GM08714 (cell line): ENCODE results near the gene PCDHB8.
"Not testable (repeated sequence)": the region's sequence is repeated elsewhere in the genome, so short reads cannot be mapped to it uniquely, and the experiment has no call there.

Source experiments
- H3K4me3 ChIP-seq: fragments of 200-500 bp; sonication (Bioruptor generic); 2 replicates; pipeline ENCODE4 v1.5.1; 2014; ENCODE audit warnings: mild to moderate bottlenecking, low read length, inconsistent platforms
- ZNF274 ChIP-seq: IDR thresholded peaks from 2 replicates; pipeline ENCODE4 v1.6.1; 2012; ENCODE audit warnings: mild to moderate bottlenecking, low read depth, low read length

Gene PCDHB8

DNA sequence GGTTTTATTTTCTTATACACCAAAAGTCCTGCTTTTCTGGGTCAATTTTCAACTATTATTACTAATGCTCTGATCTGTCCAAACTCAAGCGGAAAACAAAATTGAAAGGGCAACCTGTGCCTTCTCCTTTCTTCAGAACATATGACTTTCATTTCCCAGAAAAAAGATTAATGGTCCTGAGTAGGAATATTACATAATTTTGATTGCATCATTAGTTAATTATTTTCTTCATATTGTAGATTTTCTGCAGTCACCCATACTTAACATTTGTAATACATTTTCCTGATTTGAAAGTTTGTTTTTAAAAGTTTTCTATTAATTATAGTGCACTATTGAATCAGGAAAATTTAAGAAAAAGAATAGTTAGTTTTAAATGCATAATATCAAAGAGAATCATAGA, 1.7 kb upstream of the PCDHB8 start:
- no peak overlapping the region for H3K4me3 ChIP-seq
- TF ChIP-seq ZNF274 = no peak

DNA sequence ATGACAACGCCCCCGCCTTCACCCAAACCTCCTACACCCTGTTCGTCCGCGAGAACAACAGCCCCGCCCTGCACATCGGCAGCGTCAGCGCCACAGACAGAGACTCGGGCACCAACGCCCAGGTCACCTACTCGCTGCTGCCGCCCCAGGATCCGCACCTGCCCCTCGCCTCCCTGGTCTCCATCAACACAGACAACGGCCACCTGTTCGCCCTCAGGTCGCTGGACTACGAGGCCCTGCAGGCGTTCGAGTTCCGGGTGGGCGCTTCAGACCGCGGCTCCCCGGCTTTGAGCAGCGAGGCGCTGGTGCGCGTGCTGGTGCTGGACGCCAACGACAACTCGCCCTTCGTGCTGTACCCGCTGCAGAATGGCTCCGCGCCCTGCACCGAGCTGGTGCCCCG, 1.8 kb downstream of the PCDHB8 start:
- not testable (repeated sequence) for H3K4me3 ChIP-seq

DNA sequence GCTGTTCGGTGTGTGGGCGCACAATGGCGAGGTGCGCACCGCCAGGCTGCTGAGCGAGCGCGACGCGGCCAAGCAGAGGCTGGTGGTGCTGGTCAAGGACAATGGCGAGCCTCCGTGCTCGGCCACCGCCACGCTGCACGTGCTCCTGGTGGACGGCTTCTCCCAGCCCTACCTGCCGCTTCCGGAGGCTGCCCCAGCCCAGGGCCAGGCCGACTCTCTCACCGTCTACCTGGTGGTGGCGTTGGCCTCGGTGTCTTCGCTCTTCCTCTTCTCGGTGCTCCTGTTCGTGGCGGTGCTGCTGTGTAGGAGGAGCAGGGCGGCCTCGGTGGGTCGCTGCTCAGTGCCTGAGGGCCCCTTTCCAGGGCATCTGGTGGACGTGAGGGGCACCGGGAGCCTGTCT, 2.3 kb downstream of the PCDHB8 start:
- H3K4me3 ChIP-seq = not testable (repeated sequence)

DNA sequence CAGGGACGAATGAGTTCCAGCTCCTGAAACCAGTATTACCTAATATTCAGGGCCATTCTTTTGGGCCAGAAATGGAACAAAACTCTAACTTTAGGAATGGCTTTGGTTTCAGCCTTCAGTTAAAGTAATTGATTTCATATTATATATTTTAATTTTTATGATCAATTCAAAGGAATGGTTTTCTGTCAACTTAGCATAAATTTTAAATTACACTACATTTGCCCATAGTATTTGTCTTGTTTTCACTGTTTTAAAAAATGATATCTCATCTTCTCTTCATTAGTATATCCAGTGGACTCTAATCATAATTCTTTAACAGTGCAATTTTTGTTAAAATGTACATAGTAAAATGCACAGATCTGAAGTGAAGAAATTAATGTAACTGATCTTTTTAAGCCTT, 2.7 kb downstream of the PCDHB8 start:
- TF ChIP-seq ZNF274 = no peak

DNA sequence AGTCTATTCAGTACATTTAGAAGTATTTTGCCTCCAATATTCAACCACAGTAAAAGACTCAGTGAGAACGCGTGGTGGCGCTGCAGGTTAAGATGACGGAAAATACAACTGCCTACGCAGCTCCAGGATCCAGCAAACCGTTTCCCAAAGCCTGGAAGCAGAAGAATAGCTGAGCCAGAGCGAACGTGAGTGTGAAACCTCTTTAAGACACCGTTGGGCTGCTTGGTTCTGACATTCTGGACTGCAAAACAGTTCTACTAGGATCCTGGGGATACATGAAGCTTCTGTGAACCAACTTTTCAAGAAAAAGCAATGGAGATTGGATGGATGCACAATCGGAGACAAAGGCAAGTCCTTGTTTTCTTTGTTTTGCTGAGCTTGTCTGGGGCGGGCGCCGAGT, 4.7 kb downstream of the PCDHB8 start, which contains the start of gene PCDHB16:
Gene PCDHB16, plus strand, starts transcription at position 140 of the 400 bp plus-strand sequence. Its CDS starts 173 bp downstream, at position 313.
- H3K4me3 ChIP-seq = no peak within 1 kb of the TSS
- TF ChIP-seq ZNF274 = no peak

More for the DNA sequence above, 2.7 kb downstream of the PCDHB8 start:
- no peak overlapping the region for H3K4me3 ChIP-seq

DNA sequence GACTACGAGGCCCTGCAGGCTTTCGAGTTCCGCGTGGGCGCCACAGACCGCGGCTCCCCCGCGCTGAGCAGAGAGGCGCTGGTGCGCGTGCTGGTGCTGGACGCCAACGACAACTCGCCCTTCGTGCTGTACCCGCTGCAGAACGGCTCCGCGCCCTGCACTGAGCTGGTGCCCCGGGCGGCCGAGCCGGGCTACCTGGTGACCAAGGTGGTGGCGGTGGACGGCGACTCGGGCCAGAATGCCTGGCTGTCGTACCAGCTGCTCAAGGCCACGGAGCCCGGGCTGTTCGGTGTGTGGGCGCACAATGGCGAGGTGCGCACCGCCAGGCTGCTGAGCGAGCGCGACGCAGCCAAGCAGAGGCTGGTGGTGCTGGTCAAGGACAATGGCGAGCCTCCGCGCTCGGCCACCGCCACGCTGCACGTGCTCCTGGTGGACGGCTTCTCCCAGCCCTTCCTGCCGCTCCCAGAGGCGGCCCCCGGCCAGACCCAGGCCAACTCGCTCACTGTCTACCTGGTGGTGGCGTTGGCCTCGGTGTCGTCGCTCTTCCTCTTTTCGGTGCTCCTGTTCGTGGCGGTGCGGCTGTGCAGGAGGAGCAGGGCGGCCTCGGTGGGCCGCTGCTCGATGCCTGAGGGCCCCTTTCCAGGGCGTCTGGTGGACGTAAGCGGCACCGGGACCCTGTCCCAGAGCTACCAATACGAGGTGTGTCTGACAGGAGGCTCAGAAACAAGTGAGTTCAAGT, 6.7 kb downstream of the PCDHB8 start:
- not testable (repeated sequence) for H3K4me3 ChIP-seq

DNA sequence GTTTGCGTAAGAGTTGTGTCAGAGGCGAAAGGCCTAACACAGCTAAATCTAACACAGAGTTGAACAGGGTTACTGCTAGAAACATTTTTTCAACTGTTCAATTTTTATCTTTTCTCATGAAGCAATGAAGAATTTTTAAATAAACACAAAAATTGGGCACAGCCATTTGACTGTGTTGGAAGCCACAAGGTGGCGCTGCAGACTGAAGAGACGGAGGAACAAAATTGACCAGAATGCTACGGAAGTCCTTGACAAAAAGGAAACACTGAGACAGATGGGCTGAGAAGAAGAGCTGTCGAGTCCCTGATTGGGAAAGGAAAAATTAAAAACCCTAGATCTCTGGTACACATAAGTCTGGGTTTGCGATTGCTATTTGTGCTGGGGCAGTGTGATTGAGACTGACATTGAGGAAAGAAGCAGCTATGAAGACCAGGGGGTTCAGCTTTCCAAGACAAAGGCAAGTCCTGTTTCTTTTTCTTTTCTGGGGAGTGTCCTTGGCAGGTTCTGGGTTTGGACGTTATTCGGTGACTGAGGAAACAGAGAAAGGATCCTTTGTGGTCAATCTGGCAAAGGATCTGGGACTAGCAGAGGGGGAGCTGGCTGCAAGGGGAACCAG, 9.4 kb downstream of the PCDHB8 start, which contains the start of gene PCDHB9:
Gene PCDHB9, plus strand, starts transcription at position 265 of the 616 bp plus-strand sequence. Its CDS starts 158 bp downstream, at position 423.
- no peak within 1 kb of the TSS for H3K4me3 ChIP-seq
- no peak for TF ChIP-seq ZNF274

DNA sequence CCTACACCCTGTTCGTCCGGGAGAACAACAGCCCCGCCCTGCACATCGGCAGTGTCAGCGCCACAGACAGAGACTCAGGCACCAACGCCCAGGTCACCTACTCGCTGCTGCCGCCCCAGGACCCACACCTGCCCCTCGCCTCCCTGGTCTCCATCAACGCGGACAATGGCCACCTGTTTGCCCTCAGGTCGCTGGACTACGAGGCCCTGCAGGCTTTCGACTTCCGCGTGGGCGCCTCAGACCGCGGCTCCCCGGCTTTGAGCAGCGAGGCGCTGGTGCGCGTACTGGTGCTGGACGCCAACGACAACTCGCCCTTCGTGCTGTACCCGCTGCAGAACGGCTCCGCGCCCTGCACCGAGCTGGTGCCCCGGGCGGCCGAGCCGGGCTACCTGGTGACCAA, 11.1 kb downstream of the PCDHB8 start:
- H3K4me3 ChIP-seq = not testable (repeated sequence)

DNA sequence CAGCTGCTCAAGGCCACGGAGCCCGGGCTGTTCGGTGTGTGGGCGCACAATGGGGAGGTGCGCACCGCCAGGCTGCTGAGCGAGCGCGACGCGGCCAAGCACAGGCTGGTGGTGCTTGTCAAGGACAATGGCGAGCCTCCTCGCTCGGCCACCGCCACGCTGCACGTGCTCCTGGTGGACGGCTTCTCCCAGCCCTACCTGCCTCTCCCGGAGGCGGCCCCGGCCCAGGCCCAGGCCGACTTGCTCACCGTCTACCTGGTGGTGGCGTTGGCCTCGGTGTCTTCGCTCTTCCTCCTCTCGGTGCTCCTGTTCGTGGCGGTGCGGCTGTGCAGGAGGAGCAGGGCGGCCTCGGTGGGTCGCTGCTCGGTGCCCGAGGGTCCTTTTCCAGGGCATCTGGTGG, 11.5 kb downstream of the PCDHB8 start:
- H3K4me3 ChIP-seq = not testable (repeated sequence)

DNA sequence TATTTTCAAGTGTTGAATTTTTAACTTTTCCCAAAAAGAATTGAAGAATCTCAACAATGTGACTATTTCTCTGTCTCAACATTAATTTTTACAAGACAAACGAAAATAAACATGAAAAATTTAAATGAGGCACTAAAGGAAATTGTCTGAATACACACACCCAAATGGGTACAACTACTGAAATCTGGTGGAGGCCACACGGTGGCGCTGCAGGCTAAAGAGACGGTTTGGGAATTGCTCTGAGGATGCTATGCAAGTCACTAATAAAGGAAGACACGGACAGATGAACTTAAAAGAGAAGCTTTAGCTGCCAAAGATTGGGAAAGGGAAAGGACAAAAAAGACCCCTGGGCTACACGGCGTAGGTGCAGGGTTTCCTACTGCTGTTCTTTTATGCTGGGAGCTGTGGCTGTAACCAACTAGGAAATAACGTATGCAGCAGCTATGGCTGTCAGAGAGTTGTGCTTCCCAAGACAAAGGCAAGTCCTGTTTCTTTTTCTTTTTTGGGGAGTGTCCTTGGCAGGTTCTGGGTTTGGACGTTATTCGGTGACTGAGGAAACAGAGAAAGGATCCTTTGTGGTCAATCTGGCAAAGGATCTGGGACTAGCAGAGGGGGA, 14.6 kb downstream of the PCDHB8 start, which contains the start of gene PCDHB10:
Gene PCDHB10, plus strand, starts transcription at position 244 of the 616 bp plus-strand sequence. Its CDS starts 200 bp downstream, at position 444.
- no peak within 1 kb of the TSS for H3K4me3 ChIP-seq
- no peak for TF ChIP-seq ZNF274

DNA sequence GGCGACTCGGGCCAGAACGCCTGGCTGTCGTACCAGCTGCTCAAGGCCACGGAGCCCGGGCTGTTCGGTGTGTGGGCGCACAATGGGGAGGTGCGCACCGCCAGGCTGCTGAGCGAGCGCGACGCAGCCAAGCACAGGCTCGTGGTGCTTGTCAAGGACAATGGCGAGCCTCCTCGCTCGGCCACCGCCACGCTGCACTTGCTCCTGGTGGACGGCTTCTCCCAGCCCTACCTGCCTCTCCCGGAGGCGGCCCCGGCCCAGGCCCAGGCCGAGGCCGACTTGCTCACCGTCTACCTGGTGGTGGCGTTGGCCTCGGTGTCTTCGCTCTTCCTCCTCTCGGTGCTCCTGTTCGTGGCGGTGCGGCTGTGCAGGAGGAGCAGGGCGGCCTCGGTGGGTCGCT, 16.7 kb downstream of the PCDHB8 start:
- not testable (repeated sequence) for H3K4me3 ChIP-seq

DNA sequence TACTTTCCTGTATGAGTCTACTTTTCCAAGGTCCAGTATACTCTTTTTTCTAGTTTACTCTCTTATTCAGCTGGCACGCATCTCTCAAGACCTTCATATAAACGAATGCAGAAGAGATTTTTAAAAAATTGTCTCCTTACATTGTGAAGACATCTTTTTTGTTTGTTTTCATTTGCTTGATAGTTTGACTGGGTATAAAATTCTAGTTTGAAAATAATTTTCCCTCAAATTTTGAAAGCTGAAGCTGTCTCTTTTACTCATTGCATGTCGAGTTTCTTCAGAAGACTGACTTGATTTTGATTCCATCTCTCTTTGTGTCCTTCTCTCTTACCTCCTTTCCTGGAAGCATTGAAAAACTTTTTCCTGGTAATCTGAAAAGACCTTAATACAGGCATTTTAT, 18.8 kb downstream of the PCDHB8 start:
- H3K4me3 ChIP-seq = no peak overlapping the region
- TF ChIP-seq ZNF274 = no peak

DNA sequence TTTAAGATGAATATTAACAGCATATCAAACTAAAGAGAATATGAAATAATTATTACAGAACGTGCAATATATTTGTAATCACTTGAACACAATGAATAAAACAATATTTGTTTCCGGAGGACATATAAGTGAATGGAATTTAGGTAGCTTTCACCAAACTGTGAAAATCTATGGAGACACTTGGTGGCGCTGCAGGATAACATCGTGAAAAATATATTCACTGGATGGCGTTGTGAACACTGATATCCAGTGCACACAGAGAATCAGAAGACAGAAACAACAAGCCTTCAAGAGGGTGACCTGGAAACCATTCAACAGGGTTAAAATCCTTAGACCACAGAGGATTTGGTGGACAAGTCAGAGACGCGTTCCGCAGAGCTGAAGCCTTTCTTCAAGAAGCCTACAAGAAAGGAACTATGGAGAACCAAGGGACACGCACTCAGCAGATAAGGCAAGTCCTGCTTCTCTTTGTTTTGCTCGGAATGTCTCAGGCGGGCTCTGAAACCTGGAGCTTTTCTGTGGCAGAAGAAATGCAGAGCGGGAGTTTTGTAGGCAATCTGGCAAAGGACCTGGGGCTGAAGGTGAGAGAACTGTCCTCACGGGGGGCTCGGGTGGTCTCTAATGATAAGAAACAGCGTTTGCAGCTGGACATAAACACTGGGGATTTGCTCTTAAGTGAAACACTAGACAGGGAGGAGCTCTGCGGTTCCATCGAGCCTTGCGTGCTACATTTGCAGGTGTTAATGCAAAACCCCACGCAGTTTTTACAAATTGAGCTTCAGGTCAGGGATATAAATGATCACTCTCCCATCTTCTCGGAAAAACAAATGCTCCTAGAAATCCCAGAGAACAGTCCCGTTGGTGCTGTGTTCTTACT, 22.0 kb downstream of the PCDHB8 start, which contains the start of gene PCDHB11:
Gene PCDHB11, plus strand, starts transcription at position 269 of the 877 bp plus-strand sequence. Its CDS starts 148 bp downstream, at position 417.
- TF ChIP-seq ZNF274 = no peak
- no peak within 1 kb of the TSS for H3K4me3 ChIP-seq

DNA sequence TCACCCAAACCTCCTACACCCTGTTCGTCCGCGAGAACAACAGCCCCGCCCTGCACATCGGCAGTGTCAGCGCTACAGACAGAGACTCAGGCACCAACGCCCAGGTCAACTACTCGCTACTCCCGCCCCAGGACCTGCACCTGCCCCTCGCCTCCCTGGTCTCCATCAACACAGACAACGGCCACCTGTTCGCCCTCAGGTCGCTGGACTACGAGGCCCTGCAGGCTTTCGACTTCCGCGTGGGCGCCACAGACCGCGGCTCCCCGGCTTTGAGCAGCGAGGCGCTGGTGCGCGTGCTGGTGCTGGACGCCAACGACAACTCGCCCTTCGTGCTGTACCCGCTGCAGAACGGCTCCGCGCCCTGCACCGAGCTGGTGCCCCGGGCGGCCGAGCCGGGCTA, 23.5 kb downstream of the PCDHB8 start:
- H3K4me3 ChIP-seq = not testable (repeated sequence)

DNA sequence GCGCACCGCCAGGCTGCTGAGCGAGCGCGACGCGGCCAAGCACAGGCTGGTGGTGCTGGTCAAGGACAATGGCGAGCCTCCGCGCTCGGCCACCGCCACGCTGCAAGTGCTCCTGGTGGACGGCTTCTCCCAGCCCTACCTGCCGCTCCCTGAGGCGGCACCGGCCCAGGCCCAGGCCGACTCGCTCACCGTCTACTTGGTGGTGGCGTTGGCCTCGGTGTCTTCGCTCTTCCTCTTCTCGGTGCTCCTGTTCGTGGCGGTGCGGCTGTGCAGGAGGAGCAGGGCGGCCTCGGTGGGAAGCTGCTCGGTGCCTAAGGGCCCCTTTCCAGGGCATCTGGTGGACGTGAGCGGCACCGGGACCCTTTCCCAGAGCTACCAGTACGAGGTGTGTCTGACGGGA, 24.1 kb downstream of the PCDHB8 start:
- H3K4me3 ChIP-seq = not testable (repeated sequence)
